ENCODE results near the gene HGFAC.

The HGFAC gene

GRCh38 chr4:3441501-3442459 is at the start of gene HGFAC:
Gene HGFAC, plus strand, starts transcription at chr4:3441968. Its CDS starts 34 bp downstream, at chr4:3442002.
- Histone ChIP-seq H3K27me3 (no peaks in the 10 kb centered on the region), H3K4me2 (peak within 1 kb of the TSS in 6 of 11 experiments; percentile 3 to 43 (median 33); a peak in 9 of 22 replicates), H3K4me3 (no peak within 1 kb of the TSS), H3K27ac (no peak within 1 kb of the TSS), H3K9me3 (replicated peaks in 1 of 11) (no peaks in the 10 kb centered on the region), H4K20me1 (peaks cover 0 to 47% (median 7%) of the 10 kb centered on the region in 11 experiments; a peak in 11 of 22 replicates), H3K9ac (no peak within 1 kb of the TSS), H3K36me3 (no peaks in the 10 kb centered on the region), H3K4me1 (peaks cover 32 to 54% (median 47%) of the 10 kb centered on the region in 10 experiments)
- TF ChIP-seq Cebpa-rat (IDR thresholded peaks at IDR 0.05) = no peak

DNA sequence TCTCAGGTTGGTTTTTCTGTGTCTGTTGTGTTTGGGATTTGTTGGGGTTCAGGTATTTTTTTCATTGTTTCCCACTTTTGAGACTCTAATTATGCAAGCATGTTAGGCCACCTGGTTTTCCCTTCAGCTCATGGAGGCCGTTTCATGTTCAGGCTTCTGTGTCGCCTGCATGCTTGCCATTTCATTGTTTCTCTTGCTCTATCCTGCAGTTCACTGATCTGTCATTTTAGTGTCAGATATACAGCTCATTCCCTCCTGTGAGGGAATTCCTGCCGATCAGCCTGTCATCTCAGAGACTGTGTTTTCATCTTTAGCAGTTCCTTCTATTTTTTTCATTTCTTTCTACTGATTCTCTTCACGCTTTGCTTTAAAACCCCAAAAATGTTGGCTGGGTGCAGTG is 49.4 kb upstream of the HGFAC start:
- H3K27ac ChIP-seq = no peak overlapping the region
- no peak overlapping the region for H3K4me3 ChIP-seq
- H4K20me1 ChIP-seq = peaks cover 0 to 70% (median 34%) of the 10 kb centered on the region in 11 experiments; a peak in 16 of 22 replicates
- peaks cover 11 to 44% (median 37%) of the 10 kb centered on the region in 11 experiments; a peak in 21 of 22 replicates for H3K36me3 ChIP-seq
- peaks cover 0 to 23% (median 19%) of the 10 kb centered on the region in 11 experiments; a peak in 19 of 22 replicates for H3K9me3 ChIP-seq (replicated peaks in 1 of 11)
- TF ChIP-seq Cebpa-rat (IDR thresholded peaks at IDR 0.05) = no peak
- H3K27me3 ChIP-seq = no peaks in the 10 kb centered on the region
- H3K4me2 ChIP-seq = peak overlapping the region in 10 of 11 experiments; percentile 6 to 100 (median 96); a peak in 15 of 22 replicates
- no peak overlapping the region; a peak in 1 of 22 replicates for H3K9ac ChIP-seq
- peaks cover 37 to 60% (median 54%) of the 10 kb centered on the region in 10 experiments for H3K4me1 ChIP-seq

GRCh38 chr4:3393171-3393570 is 48.6 kb upstream of the HGFAC start:
- Histone ChIP-seq H3K9ac (0 out of 22 replicates have a peak overlapping the region, but pooled peaks of 1 of the 11 experiments have one; percentile 6), H3K4me1 (peaks cover 35 to 52% (median 46%) of the 10 kb centered on the region in 10 experiments), H3K4me3 (no peak overlapping the region), H3K36me3 (peaks cover 11 to 46% (median 41%) of the 10 kb centered on the region in 11 experiments; a peak in 21 of 22 replicates), H4K20me1 (peaks cover 0 to 62% (median 34%) of the 10 kb centered on the region in 11 experiments; a peak in 16 of 22 replicates), H3K27ac (no peak overlapping the region), H3K9me3 (replicated peaks in 1 of 11) (peaks cover 0 to 24% (median 19%) of the 10 kb centered on the region in 11 experiments; a peak in 19 of 22 replicates), H3K4me2 (no peak overlapping the region), H3K27me3 (no peaks in the 10 kb centered on the region)
- no peak for TF ChIP-seq Cebpa-rat (IDR thresholded peaks at IDR 0.05)

GRCh38 chr4:3396600-3396999 is 45.2 kb upstream of the HGFAC start:
- no peaks in the 10 kb centered on the region for H3K27me3 ChIP-seq
- no peak overlapping the region for H3K4me2 ChIP-seq
- no peak for TF ChIP-seq Cebpa-rat (IDR thresholded peaks at IDR 0.05)
- no peak overlapping the region for H3K4me3 ChIP-seq
- peaks cover 11 to 59% (median 42%) of the 10 kb centered on the region in 11 experiments; a peak in 21 of 22 replicates for H3K36me3 ChIP-seq
- peaks cover 0 to 28% (median 17%) of the 10 kb centered on the region in 11 experiments; a peak in 15 of 22 replicates for H4K20me1 ChIP-seq
- peaks cover 19 to 34% (median 25%) of the 10 kb centered on the region in 10 experiments for H3K4me1 ChIP-seq
- H3K9me3 ChIP-seq (replicated peaks in 1 of 11) = peaks cover 0 to 24% (median 19%) of the 10 kb centered on the region in 11 experiments; a peak in 19 of 22 replicates
- no peak overlapping the region for H3K27ac ChIP-seq
- H3K9ac ChIP-seq = no peak overlapping the region

DNA sequence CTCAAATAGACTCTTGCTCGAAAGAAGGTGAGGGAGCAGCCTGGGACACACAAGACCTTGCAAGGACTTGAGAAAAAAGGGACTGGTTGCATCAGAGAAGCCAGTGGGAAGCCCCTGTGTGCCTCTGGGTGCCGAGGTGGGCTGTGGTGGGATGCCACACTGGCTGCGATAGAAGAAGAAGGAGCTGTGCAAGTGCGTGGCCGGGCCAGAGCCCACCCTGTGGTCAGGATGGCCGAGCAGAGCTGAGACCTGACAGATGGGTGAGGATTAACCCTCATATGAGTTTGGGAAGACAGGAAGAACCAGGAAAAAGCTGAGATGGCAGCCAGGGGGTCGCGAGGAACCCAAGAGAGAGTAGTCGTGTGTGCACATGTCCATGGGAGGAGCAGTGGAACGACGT is 44.6 kb upstream of the HGFAC start:
- Histone ChIP-seq H3K27me3 (no peaks in the 10 kb centered on the region), H3K4me3 (no peak overlapping the region), H3K4me1 (peaks cover 16 to 35% (median 25%) of the 10 kb centered on the region in 10 experiments), H4K20me1 (peaks cover 0 to 22% (median 12%) of the 10 kb centered on the region in 11 experiments; a peak in 13 of 22 replicates), H3K36me3 (peaks cover 11 to 62% (median 46%) of the 10 kb centered on the region in 11 experiments; a peak in 21 of 22 replicates), H3K9ac (no peak overlapping the region), H3K27ac (no peak overlapping the region), H3K4me2 (no peak overlapping the region), H3K9me3 (replicated peaks in 1 of 11) (peaks cover 0 to 24% (median 19%) of the 10 kb centered on the region in 11 experiments; a peak in 19 of 22 replicates)
- no peak for TF ChIP-seq Cebpa-rat (IDR thresholded peaks at IDR 0.05)

DNA sequence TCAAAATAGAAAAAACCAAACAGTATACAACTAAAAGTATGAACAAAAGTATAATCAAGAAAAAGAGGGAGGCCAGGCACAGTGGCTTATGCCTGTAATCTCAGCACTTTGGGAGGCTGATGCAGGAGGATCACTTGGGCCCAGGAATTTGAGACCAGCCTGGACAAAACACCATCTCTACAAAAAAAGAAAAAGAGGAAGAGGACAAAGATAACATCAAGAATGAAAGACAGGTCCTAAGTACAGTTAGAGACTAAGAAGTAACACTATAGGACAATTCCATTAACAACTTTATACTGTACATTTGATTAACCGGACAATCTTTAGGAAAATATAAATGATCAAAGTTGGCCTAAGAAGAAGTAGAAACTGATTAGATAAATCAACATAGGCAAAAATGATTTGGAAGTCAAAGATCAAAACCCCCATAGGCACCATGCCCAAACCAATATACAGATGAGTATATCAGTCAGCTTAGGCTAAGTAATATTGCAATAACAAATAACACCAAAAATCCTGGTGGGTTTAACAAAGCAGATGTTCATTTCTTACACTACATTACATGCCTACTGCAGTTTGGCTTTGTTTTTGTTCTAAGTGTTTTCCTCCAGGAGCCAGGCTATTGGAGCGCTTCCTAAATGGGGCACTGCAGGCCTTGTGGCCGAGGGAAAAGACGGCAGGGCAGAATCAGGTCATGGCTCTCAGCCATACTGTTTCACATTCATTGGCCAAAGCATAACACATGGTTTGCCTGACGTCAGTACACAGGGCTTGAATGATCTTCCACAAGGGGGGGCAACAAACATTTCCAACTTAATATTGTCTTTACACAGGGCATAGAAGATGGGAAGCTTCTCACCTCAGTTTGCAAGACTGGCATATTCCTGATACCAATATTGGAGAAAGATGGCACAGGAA is 42.2 kb upstream of the HGFAC start:
- Histone ChIP-seq H3K36me3 (peaks cover 10 to 71% (median 50%) of the 10 kb centered on the region in 11 experiments), H3K27ac (peak overlapping the region in 1 of 11 experiments; percentile 22; a peak in 1 of 22 replicates), H3K27me3 (no peaks in the 10 kb centered on the region), H4K20me1 (peaks cover 0 to 9% (median 0%) of the 10 kb centered on the region in 11 experiments; a peak in 4 of 22 replicates), H3K4me3 (no peak overlapping the region), H3K4me1 (peaks cover 21 to 45% (median 32%) of the 10 kb centered on the region in 10 experiments), H3K9me3 (replicated peaks in 1 of 11) (peaks cover 0 to 42% (median 35%) of the 10 kb centered on the region in 11 experiments; a peak in 21 of 22 replicates), H3K9ac (no peak overlapping the region), H3K4me2 (peak overlapping the region in 5 of 11 experiments; percentile 2 to 48 (median 30); a peak in 7 of 22 replicates)
- TF ChIP-seq Cebpa-rat (IDR thresholded peaks at IDR 0.05) = no peak

GRCh38 chr4:3401436-3402171 is 40.2 kb upstream of the HGFAC start:
- H3K9ac ChIP-seq = no peak overlapping the region; a peak in 1 of 22 replicates
- peak overlapping the region in 10 of 11 experiments; percentile 16 to 78 (median 55); a peak in 14 of 22 replicates for H3K4me2 ChIP-seq
- no peak overlapping the region for H3K4me3 ChIP-seq
- H3K27me3 ChIP-seq = no peaks in the 10 kb centered on the region
- H3K4me1 ChIP-seq = peaks cover 21 to 47% (median 43%) of the 10 kb centered on the region in 10 experiments
- peaks cover 0 to 25% (median 19%) of the 10 kb centered on the region in 11 experiments; a peak in 21 of 22 replicates for H3K9me3 ChIP-seq (replicated peaks in 1 of 11)
- peaks cover 0 to 26% (median 11%) of the 10 kb centered on the region in 11 experiments; a peak in 17 of 22 replicates for H4K20me1 ChIP-seq
- H3K36me3 ChIP-seq = peaks cover 14 to 58% (median 36%) of the 10 kb centered on the region in 11 experiments; a peak in 21 of 22 replicates
- no peak for TF ChIP-seq Cebpa-rat (IDR thresholded peaks at IDR 0.05)
- H3K27ac ChIP-seq = peak overlapping the region in 2 of 11 experiments; percentile 51 to 63; a peak in 2 of 22 replicates

All from BLaER1 treated with 17β-estradiol and CSF1 and Interleukin-3, amounts not matched to agents 10 nM and 100 nM (cell line).